Measurements from ENCODE around the gene SIPA1L2. TPM values are rescaled to one million over a fixed set of nuclear protein-coding genes. Genes with fewer than 3 reads are reported as not detected.

The SIPA1L2 gene
- total RNA-seq, 1 donor from 2014 or later, result 45.6 TPM

DNA sequence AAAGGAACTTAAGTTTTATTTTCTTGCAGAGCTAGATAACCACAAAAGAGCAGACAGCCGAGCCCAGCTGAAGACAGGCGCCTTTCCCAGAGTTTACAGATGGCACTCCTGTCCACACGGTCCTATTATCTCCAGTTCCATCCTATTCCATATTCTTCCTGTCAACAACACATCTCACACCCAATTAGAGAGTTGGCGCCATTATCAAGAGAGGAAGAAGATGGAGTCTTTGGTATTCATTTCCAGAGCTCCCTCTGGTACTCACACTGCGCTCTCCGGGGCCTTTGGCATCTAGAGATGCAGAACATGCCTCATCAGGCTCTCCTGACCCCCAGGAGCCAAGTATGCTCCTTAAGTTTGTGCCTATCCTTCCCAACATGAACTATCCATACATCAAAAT is 43.3 kb upstream of the SIPA1L2 start:
- Mint-ChIP-seq H3K9me3 (no peaks in the 10 kb centered on the region), H3K27ac (no peak overlapping the region), H3K4me1 (ENCODE audit: unreplicated experiment) (peaks cover 18% of the 10 kb centered on the region), H3K36me3 (no peaks in the 10 kb centered on the region), H3K27me3 (peaks cover 10% of the 10 kb centered on the region), H3K4me3 (no peak overlapping the region)
- no peak for DNase-seq (ENCODE audit: extremely low spot score, unreplicated experiment)
- TF ChIP-seq, protein P1, sequence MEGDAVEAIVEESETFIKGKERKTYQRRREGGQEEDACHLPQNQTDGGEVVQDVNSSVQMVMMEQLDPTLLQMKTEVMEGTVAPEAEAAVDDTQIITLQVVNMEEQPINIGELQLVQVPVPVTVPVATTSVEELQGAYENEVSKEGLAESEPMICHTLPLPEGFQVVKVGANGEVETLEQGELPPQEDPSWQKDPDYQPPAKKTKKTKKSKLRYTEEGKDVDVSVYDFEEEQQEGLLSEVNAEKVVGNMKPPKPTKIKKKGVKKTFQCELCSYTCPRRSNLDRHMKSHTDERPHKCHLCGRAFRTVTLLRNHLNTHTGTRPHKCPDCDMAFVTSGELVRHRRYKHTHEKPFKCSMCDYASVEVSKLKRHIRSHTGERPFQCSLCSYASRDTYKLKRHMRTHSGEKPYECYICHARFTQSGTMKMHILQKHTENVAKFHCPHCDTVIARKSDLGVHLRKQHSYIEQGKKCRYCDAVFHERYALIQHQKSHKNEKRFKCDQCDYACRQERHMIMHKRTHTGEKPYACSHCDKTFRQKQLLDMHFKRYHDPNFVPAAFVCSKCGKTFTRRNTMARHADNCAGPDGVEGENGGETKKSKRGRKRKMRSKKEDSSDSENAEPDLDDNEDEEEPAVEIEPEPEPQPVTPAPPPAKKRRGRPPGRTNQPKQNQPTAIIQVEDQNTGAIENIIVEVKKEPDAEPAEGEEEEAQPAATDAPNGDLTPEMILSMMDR (conservative IDR thresholded peaks at IDR 0.05), result no peak

DNA sequence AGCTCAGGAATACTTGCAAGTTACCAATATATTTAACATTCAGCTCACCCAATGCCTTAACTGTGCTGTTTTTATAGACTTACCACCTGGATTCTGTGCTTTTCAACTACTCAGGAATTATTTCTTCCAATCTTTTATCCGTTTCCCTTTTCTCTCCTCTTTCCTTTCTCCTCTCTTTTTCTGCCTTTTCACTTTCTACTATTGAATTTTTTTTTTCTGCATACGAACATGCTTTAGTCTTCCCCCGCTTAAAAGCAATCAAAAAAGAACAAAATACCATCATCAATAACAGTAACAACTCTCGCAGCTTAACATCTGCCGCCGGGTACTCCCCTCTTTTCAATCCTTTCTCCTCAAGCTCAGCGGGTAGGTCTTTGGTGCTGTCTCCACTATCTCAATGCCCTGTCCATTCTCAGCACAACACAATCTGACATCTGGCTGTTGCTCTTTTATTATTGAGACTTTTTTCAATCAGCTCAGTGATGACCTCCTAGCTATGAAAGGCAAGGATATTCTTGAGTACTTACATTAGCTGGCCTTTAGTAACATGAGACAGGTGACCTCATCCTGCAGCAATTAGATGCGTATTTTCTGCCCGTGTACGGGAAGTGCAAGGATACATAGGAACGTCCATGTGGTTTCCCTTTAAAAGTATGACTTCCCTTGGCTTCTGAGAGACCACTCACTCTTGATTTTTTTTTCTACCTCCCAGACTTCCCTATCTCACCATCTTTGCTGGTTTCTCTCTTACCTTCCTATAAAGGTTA is 40.2 kb upstream of the SIPA1L2 start:
- Mint-ChIP-seq H3K27ac (peak overlapping the region; percentile 6), H3K27me3 (peaks cover 4% of the 10 kb centered on the region), H3K4me3 (peak overlapping the region; percentile 20), H3K36me3 (no peaks in the 10 kb centered on the region), H3K4me1 (ENCODE audit: unreplicated experiment) (peaks cover 26% of the 10 kb centered on the region), H3K9me3 (no peaks in the 10 kb centered on the region)
- DNase-seq (ENCODE audit: extremely low spot score, unreplicated experiment), result no peak
- TF ChIP-seq, protein P1 (conservative IDR thresholded peaks at IDR 0.05), result no peak

DNA sequence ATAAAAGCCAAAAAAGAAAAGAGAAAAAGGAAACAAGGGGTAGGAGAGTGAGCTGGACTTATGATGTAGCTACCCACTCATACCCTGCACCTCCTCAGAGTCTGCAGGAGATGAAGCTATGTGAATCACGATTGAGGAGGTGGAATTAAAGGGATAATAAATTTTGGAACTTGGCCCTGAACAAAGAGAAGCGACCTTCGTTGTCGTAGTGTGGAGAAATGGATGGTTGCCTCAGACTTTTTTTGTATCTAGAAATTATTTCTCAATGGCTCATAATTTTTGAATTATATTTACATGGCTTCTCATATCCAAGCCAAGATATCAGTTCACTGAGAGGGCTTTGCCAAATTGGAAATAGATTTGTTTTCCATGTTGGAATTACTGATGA is 37.8 kb upstream of the SIPA1L2 start:
- Mint-ChIP-seq H3K9me3 (no peaks in the 10 kb centered on the region), H3K36me3 (no peaks in the 10 kb centered on the region), H3K4me1 (ENCODE audit: unreplicated experiment) (peaks cover 26% of the 10 kb centered on the region), H3K27ac (no peak overlapping the region), H3K27me3 (no peaks in the 10 kb centered on the region), H3K4me3 (no peak overlapping the region)
- TF ChIP-seq, protein P1 (conservative IDR thresholded peaks at IDR 0.05), result no peak
- DNase-seq (ENCODE audit: extremely low spot score, unreplicated experiment), result no peak

DNA sequence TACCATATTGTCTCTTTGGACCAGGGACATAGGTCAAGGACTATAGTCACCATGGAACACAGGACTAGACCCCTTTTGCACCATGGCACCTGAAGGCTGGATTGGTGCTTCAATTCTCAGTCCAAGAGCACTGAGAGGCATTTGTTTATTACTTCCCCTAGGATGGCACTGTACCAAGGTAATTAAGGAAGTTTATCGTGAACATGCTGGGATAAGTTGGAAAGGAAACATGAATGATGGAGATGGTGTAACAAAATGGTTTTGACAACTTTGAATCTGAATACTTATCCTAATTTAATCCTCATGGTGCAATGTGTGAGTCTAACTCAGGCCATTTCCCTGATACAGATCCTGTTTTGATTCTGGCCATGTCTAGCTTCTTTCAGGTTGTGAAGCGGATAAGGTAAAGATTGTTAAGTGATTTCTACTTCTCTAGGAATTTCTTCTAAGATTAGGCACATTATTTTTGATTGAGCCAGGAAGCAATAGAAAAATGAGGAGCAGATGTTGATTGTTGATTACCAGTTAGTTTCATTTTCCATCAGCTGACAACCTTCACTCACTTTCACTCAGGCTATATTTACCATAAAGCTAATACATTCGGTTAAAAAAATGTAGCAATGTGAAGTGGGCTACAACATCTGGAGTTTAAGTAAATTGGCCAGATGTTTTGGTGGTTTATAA is 37.3 kb upstream of the SIPA1L2 start:
- peaks cover 26% of the 10 kb centered on the region for H3K4me1 Mint-ChIP-seq (ENCODE audit: unreplicated experiment)
- H3K27ac Mint-ChIP-seq, result no peak overlapping the region
- no peak for DNase-seq (ENCODE audit: extremely low spot score, unreplicated experiment)
- H3K4me3 Mint-ChIP-seq, result no peak overlapping the region
- no peaks in the 10 kb centered on the region for H3K9me3 Mint-ChIP-seq
- H3K36me3 Mint-ChIP-seq, result no peaks in the 10 kb centered on the region
- H3K27me3 Mint-ChIP-seq, result no peaks in the 10 kb centered on the region
- TF ChIP-seq, protein P1 (conservative IDR thresholded peaks at IDR 0.05), result no peak

DNA sequence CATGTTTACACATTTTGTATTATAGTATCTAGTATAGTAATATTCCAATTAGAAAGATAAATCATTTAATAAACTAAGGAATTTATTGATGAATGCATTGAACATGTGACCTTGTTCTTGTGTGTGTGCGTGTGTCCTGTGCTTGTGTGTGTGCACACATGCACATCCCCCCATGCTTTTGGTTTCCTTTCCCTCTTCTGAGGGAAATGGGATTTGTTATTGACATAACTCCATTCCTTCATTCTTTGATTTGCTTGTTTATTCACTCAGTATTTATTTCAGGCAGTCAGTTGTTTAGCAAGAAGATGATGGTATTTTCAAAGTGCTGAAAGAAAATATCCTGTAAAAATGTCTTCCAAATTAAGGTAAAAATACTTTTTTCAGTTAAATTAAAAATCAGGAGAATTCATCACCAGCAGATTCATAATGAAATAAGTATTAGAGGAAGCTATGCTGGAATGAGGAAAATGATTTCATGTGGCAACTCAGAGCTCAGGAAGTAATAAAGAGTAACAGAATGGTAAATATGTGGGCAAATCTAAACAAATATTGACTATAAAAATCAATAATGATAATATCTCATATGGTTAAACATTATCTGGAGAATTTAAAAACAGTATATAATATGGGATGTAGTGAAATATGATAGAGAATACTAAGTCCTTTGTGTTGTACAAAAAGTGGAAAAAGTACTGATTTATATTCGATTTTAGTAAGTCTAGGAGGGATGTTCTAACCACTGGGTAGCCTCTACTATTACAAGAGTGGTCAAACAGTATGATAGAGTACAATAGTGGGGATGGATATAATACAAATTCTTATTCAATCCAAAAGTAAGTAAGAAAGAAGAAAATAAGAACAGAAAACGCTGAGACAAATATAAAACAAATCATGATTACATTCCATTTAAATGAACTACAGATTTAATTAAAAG is 35.2 kb upstream of the SIPA1L2 start:
- Mint-ChIP-seq H3K27me3 (no peaks in the 10 kb centered on the region), H3K4me3 (no peak overlapping the region), H3K27ac (no peak overlapping the region), H3K36me3 (no peaks in the 10 kb centered on the region), H3K4me1 (ENCODE audit: unreplicated experiment) (peaks cover 17% of the 10 kb centered on the region), H3K9me3 (no peaks in the 10 kb centered on the region)
- TF ChIP-seq, protein P1 (conservative IDR thresholded peaks at IDR 0.05), result no peak
- no peak for DNase-seq (ENCODE audit: extremely low spot score, unreplicated experiment)

Measured in type B pancreatic cell (in vitro differentiated cells).